Mesendoderm (in vitro differentiated cells): Measurements from ENCODE around the gene CACNA1H.

Source experiments
- DNase-seq: peaks from one replicate; pipeline ENCODE4 v3.0.0; 2013
- H2AK5ac ChIP-seq: 2 replicates; pipeline ENCODE4 v1.6.1; 2013; ENCODE audit warnings: low read length, inconsistent platforms
- H2BK120ac ChIP-seq: 2 replicates; pipeline ENCODE4 v1.6.1; 2013; ENCODE audit warnings: low read depth, mild to moderate bottlenecking, low read length, moderate library complexity, mixed read lengths
- H2BK15ac ChIP-seq: replicated peaks from 2 replicates; pipeline ENCODE4 v1.6.1; 2013; ENCODE audit warnings: low read depth, mild to moderate bottlenecking, moderate library complexity
- H2BK5ac ChIP-seq: 2 replicates; pipeline ENCODE4 v1.6.1; 2013; ENCODE audit warnings: low read length, inconsistent platforms
- H3K18ac ChIP-seq: 2 replicates; pipeline ENCODE4 v1.6.1; 2013; ENCODE audit warnings: mild to moderate bottlenecking, low read length, mixed read lengths
- H3K23ac ChIP-seq: one replicate; pipeline ENCODE4 v1.6.1; 2013; ENCODE audit warnings: low read length
- H3K27ac ChIP-seq: 2 replicates; pipeline ENCODE4 v1.5.1; 2013; ENCODE audit warnings: low read depth, mild to moderate bottlenecking, inconsistent platforms, low read length, moderate library complexity
- H3K27me3 ChIP-seq: 2 replicates; pipeline ENCODE4 v1.6.1; 2013; ENCODE audit warnings: low read length, control low read depth, mild to moderate bottlenecking, inconsistent platforms; ENCODE audit not compliant: insufficient read depth, poor library complexity
- H3K36me3 ChIP-seq: 2 replicates; pipeline ENCODE4 v1.6.1; 2013; ENCODE audit warnings: low read length, inconsistent platforms; ENCODE audit not compliant: control insufficient read depth, insufficient read depth
- H3K4ac ChIP-seq: one replicate; pipeline ENCODE4 v1.6.1; 2013; ENCODE audit warnings: low read depth, mild to moderate bottlenecking, low read length, moderate library complexity
- H3K4me1 ChIP-seq: 2 replicates; pipeline ENCODE4 v1.6.1; 2013; ENCODE audit warnings: low read depth, low read length, inconsistent platforms; ENCODE audit not compliant: control insufficient read depth
- H3K4me2 ChIP-seq: 2 replicates; pipeline ENCODE4 v1.6.1; 2013; ENCODE audit warnings: low read length
- H3K4me3 ChIP-seq: 2 replicates; pipeline ENCODE4 v1.5.1; 2013; ENCODE audit warnings: mild to moderate bottlenecking, low read length
- H3K56ac ChIP-seq: one replicate; pipeline ENCODE4 v1.6.1; 2013; ENCODE audit warnings: low read length
- H3K79me1 ChIP-seq: 2 replicates; pipeline ENCODE4 v1.6.1; 2013; ENCODE audit warnings: low read length, inconsistent platforms
- H3K79me2 ChIP-seq: 2 replicates; pipeline ENCODE4 v1.6.1; 2013; ENCODE audit warnings: mild to moderate bottlenecking, low read length; ENCODE audit not compliant: control insufficient read depth, insufficient read depth
- H3K9ac ChIP-seq: 2 replicates; pipeline ENCODE4 v1.6.1; 2013; ENCODE audit warnings: low read length, inconsistent platforms
- H4K5ac ChIP-seq: one replicate; pipeline ENCODE4 v1.6.1; 2013; ENCODE audit warnings: low read length
- H4K8ac ChIP-seq: one replicate; pipeline ENCODE4 v1.6.1; 2013; ENCODE audit warnings: low read depth, mild to moderate bottlenecking, control low read depth, low read length, moderate library complexity
- whole genome bisulfite sequencing: extraction: QIAGEN DNeasy Blood & Tissue Kit; methylation state at CpG from one replicate; pipeline ENCODE4 v1.1.7; 2013; ENCODE audit warnings: low lambda C conversion rate, missing lambda C conversion rate; ENCODE audit not compliant: insufficient coverage; ENCODE audit errors: extremely low coverage; 5-methylcytosine and 5-hydroxymethylcytosine counted together

The CACNA1H gene

DNA sequence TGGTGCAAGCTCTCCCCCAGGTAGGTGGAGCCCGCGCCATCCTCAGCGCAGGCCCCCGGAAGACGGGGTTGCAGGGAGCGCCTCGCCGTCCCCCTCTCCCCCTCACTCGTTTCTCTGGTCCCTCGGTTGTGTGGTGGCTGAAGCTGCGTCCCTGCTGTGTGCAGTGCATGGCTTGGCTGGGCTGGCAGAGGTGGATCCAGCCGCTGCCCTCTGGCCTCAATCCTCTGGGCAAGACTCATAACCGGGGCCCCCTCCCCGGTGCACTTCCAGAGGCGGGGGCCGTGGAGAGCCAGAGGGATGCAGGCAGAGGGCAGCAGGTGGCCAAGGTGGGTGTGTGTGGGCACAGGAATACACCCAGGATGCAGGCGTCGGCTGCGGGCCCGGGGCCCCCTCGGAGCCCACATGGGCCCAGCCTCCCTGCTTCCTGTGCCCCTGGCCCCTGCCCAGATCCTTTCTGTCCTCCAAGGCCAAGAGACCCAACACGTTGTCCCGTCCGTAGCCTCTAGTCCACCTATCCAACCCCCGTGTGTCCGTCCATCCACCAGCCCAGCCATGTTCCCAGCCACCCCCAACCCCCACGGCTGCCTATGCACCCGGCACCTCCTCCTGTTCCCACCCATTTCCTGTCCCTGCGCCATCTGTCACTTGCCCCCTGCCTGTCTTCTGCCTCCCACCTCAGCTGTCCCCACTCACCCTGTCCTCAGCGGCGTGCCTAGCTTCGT is 62.8 kb downstream of the CACNA1H start:
- no peak overlapping the region for H4K5ac ChIP-seq
- no peaks in the 10 kb centered on the region for H3K36me3 ChIP-seq

DNA sequence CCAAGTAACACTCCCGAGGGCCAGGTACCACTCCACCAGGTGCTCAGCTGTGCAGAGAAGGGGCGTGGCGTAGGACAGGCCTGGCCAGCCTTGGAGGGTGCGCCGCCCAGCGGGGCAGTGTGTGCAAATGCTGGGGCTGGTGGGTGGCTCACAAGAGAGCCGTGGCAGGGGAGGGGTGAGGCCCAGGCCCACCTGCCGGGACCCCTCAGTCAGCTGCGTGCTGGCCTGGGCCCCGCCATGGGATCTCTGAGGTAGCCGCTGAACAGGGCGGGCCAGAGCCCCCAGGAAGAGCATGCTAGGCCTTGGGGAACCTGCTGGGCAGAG is 63.4 kb downstream of the CACNA1H start:
- Histone ChIP-seq H3K4me2 (no peak overlapping the region), H3K27me3 (no peaks in the 10 kb centered on the region), H2BK120ac (no peak overlapping the region), H4K8ac (no peak overlapping the region), H2AK5ac (no peak overlapping the region), H3K56ac (no peak overlapping the region), H2BK15ac (no peak overlapping the region), H3K36me3 (no peaks in the 10 kb centered on the region), H3K4me1 (no peaks in the 10 kb centered on the region), H3K9ac (no peak overlapping the region), H4K5ac (no peak overlapping the region), H3K18ac (no peak overlapping the region), H3K79me2 (no peaks in the 10 kb centered on the region), H3K4ac (no peak overlapping the region), H3K23ac (no peak overlapping the region), H2BK5ac (no peak overlapping the region), H3K4me3 (no peak overlapping the region), H3K27ac (no peak overlapping the region), H3K79me1 (no peaks in the 10 kb centered on the region)
- WGBS: no CpG with 5 or more reads among the region's 12 CpGs
- no peak for DNase-seq

More for the DNA sequence above, 62.8 kb downstream of the CACNA1H start:
- no peak overlapping the region for H3K4ac ChIP-seq
- no peak overlapping the region for H4K8ac ChIP-seq
- H3K79me1 ChIP-seq: no peaks in the 10 kb centered on the region
- no peak overlapping the region for H2BK120ac ChIP-seq
- no peak for DNase-seq
- H3K9ac ChIP-seq: no peak overlapping the region
- no peaks in the 10 kb centered on the region for H3K79me2 ChIP-seq
- no peak overlapping the region for H3K27ac ChIP-seq
- no peak overlapping the region for H3K23ac ChIP-seq
- no peak overlapping the region for H3K18ac ChIP-seq
- H2BK5ac ChIP-seq: no peak overlapping the region
- H2BK15ac ChIP-seq: no peak overlapping the region
- H3K4me2 ChIP-seq: no peak overlapping the region
- H3K56ac ChIP-seq: no peak overlapping the region
- H3K4me1 ChIP-seq: no peaks in the 10 kb centered on the region
- no peak overlapping the region for H2AK5ac ChIP-seq
- no CpG with 5 or more reads among the region's 32 CpGs for WGBS
- H3K27me3 ChIP-seq: no peaks in the 10 kb centered on the region
- H3K4me3 ChIP-seq: no peak overlapping the region

DNA sequence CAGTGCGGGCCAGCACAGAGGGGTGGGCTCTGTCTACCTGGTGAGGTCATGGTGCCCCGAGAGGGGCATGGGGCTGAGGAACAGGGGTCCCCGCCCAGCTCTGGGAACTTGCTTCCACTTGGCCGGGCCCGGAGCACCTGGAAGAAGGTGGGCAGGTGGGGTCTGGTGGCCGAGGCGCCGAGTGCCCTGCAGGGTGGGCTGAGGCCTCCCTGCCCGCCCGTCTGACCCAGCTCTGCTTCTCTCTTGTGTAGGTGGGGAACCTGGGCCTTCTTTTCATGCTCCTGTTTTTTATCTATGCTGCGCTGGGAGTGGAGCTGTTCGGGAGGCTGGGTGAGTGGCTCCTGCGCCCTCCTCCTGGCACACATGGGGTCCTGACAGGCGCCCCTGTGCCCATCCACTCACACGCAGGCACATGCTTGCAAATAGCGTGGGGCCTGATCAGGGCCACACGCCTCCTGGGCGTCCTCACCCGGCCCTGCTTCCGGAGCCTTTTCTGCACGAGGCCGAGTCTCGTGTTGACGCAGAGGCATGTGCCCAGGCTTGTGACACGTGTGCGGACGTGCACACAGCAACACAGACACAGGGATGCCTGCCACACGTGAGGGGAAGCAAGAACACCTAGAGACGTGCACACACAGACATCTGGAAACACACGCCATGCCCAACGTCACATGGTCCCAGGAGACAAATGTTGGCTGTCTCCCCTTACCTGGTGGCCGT is 63.9 kb downstream of the CACNA1H start:
- H4K8ac ChIP-seq: no peak overlapping the region
- H3K36me3 ChIP-seq: no peaks in the 10 kb centered on the region
- no peak overlapping the region for H3K9ac ChIP-seq
- H3K79me1 ChIP-seq: no peaks in the 10 kb centered on the region
- no peaks in the 10 kb centered on the region for H3K27me3 ChIP-seq
- H3K23ac ChIP-seq: no peak overlapping the region
- H3K27ac ChIP-seq: no peak overlapping the region
- no peak for DNase-seq
- no peak overlapping the region for H2BK120ac ChIP-seq
- H2BK15ac ChIP-seq: no peak overlapping the region
- no peak overlapping the region for H4K5ac ChIP-seq
- H2AK5ac ChIP-seq: no peak overlapping the region
- no peaks in the 10 kb centered on the region for H3K4me1 ChIP-seq
- H3K79me2 ChIP-seq: no peaks in the 10 kb centered on the region
- H3K4me2 ChIP-seq: no peak overlapping the region
- no peak overlapping the region for H2BK5ac ChIP-seq
- H3K4ac ChIP-seq: no peak overlapping the region
- no peak overlapping the region for H3K18ac ChIP-seq
- no peak overlapping the region for H3K4me3 ChIP-seq
- whole genome bisulfite sequencing: no CpG with 5 or more reads among the region's 32 CpGs
- H3K56ac ChIP-seq: no peak overlapping the region

DNA sequence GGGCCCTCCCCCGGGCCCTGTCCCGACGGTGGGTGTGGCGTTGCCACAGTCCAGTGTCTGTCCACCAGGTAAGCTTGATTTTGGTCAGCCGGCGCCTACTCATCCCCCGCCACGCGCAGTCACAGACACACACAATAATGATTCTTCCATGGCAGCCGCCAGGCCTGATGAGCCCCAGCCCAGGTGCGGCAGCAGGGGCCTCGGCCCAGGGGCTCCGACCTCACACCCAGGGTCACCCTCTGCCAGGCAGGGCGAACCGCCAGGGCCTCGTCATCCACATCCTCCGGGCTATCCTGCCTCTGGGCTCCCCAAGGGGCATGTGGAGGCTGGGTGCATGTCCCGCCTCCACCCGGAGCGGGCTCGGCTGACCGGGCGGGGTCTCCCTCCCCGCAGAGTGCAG is 64.6 kb downstream of the CACNA1H start:
- Histone ChIP-seq H4K8ac (no peak overlapping the region), H2BK5ac (no peak overlapping the region), H2BK120ac (no peak overlapping the region), H3K27ac (no peak overlapping the region), H3K4me3 (no peak overlapping the region), H3K27me3 (no peaks in the 10 kb centered on the region), H3K79me1 (no peaks in the 10 kb centered on the region), H3K18ac (no peak overlapping the region), H3K4me2 (no peak overlapping the region), H3K23ac (no peak overlapping the region), H3K79me2 (no peaks in the 10 kb centered on the region), H3K4ac (no peak overlapping the region), H3K56ac (no peak overlapping the region), H4K5ac (no peak overlapping the region), H3K36me3 (no peaks in the 10 kb centered on the region), H2AK5ac (no peak overlapping the region), H3K4me1 (no peaks in the 10 kb centered on the region), H3K9ac (no peak overlapping the region), H2BK15ac (no peak overlapping the region)
- no peak for DNase-seq
- WGBS: no CpG with 5 or more reads among the region's 24 CpGs

DNA sequence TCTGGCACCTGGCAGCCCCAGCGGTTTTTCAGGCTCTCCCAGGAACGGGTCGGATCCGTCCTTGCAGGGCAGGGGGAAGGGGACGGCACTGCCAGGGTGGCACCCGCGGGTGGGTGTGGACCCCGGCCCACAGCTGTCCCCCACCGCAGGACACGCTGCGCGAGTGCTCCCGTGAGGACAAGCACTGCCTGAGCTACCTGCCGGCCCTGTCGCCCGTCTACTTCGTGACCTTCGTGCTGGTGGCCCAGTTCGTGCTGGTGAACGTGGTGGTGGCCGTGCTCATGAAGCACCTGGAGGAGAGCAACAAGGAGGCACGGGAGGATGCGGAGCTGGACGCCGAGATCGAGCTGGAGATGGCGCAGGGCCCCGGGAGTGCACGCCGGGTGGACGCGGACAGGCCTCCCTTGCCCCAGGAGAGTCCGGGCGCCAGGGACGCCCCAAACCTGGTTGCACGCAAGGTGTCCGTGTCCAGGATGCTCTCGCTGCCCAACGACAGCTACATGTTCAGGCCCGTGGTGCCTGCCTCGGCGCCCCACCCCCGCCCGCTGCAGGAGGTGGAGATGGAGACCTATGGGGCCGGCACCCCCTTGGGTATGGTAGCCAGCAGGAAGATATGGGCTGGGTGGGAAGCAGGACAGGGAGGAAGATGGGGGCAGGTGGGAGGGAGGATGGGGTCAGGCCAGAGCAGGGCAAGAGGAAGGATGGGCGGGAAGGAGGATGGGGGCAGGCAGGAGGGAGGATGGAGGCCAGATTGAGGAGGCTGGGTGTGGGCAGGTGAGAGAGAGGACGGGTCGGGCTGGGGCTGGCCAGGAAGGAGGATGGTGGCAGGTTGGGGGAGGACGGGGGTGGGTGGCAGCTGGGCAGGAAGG is 65.4 kb downstream of the CACNA1H start:
- no peak overlapping the region for H3K18ac ChIP-seq
- no peak overlapping the region for H2BK15ac ChIP-seq
- H4K5ac ChIP-seq: no peak overlapping the region
- H3K4me3 ChIP-seq: no peak overlapping the region
- DNase-seq: no peak
- H3K79me2 ChIP-seq: no peaks in the 10 kb centered on the region
- no peaks in the 10 kb centered on the region for H3K79me1 ChIP-seq
- H3K27me3 ChIP-seq: no peaks in the 10 kb centered on the region
- no peaks in the 10 kb centered on the region for H3K4me1 ChIP-seq
- H3K36me3 ChIP-seq: no peaks in the 10 kb centered on the region
- H2AK5ac ChIP-seq: no peak overlapping the region
- no peak overlapping the region for H3K4me2 ChIP-seq
- no peak overlapping the region for H2BK5ac ChIP-seq
- no CpG with 5 or more reads among the region's 49 CpGs for WGBS
- H3K23ac ChIP-seq: no peak overlapping the region
- H3K4ac ChIP-seq: no peak overlapping the region
- H2BK120ac ChIP-seq: no peak overlapping the region
- H3K9ac ChIP-seq: no peak overlapping the region
- H3K56ac ChIP-seq: no peak overlapping the region
- no peak overlapping the region for H3K27ac ChIP-seq
- no peak overlapping the region for H4K8ac ChIP-seq
